NCI-H69 (cell line): Measurements from ENCODE around the gene ACADVL.
"Not testable (repeated sequence)": the region's sequence is repeated elsewhere in the genome, so short reads cannot be mapped to it uniquely, and the experiment has no call there.

ENCODE experiments used
- DNase-seq: peaks from one replicate; lab custom pipeline; 2025; lab: John Stamatoyannopoulos, UW

ACADVL gene

DNA sequence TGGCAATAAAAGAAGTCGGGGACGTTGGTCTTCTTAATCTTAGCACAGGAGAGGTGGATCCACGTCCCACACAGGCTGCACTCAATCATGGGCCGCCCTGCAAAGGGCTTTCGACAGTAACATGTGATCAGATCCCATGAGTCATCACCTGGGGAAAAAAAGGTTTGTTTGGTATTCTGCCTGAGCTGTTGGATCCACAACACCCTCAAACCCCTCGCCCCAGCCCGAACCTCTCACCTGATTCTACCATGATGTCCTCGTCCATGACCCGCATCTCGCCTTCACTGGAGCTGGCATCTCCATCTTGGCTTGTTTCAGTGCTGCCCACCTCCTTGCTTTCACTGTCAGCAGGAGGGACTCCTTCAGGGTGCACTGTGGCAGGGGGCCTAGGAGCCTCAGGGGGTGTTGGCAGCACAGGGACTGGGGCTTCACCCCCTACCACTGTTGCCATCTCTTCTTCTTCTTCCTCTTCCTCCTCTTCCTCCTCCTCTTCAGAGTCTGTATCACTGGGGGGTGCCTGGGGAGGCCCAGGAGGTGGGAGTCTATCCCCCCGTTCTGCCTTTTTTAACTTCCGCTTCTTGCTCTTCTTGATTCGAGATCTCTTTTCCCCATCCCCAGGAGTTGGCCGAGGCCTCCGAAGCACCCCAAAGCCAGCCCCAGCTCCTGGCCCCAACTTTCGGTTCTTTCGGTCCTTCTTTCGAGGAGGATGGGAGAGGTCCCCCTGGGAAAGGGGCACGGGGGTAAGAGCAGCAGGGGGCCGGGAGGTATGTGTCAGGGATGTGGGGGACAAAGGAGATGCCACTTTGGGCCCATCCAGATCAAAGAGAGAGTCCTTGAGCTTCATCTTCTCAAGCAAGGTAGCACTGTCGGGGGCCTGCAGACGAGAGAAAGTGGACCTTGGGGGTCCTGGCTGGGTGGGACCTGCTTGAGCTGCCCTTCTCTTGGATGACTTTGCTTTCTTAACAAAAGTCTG lies 16.2 kb downstream of the ACADVL start:
- DNase-seq, result no peak

DNA sequence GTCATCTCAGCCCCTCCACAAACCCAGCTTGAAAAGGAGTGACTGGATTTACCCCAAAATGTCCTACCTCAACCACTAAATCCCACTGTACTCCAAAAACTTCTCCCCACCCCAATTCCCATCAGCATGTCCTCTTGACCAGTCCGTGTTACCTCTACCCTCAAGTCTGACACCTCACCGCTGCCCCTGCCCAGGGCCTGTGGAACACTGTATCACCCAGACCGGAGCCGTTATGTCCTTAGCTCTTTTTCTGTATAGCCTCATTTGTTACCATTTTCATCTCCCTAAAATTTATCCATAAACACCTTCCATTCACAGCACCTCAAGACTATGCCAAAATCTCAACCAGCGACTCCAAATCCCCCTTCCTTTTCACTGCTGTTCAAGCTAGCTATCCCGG lies 17.1 kb downstream of the ACADVL start:
- DNase-seq, result no peak

DNA sequence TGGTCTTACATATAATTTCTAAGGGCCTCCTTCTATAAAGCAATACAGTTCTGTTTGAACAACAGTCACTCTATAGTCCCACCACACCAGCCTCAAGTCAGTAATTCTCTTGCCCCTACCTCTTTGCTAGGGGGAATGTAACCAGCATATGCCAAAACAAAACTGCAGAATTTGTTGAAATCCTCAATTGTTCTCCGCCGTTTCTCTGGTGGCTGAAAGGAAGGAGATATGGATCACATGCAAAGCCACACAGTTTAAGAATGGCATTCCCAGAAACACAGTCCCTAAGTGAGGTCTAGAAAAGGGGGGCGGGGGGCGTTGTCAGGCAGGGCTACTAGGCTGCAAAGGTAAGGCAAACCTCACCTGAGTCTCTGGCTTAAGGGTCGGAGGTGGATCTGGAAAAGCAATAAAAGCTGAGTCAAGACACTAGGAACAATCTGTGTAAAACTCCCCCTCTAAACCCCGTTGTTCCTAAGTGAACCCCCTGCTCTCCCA lies 17.6 kb downstream of the ACADVL start:
- no peak for DNase-seq

DNA sequence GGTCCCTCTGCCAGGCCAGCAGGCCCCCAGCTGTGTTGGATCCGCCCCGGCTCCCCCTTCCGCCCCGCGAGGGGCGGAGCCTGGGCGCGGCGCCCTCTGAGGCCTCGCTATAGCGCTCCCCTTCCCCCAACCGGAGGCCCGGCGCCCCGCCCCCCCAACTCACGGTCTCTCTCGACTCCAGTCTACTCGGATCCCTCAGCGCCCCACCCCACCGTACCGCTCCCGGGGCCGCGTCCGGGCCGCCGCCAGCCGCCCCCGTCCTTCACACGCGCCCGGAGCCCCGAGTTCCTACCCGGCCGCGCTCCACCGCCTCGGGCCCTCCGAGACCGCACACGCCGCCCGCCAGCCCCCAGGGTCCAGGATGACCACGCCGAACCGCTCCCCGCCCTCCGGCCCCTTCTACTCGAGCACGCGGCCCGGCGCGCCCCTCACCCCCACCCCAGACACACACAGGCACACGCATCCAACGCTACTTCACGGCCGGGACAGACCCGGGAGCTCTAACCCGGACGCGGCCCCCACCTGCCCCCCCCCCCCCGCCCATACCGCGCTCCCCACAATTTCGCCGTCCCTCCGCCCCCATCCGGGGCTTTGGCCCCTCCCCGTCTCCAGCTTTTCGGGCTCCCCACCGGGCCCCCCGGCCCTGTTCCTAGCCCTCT lies 18.2 kb downstream of the ACADVL start:
- DNase-seq, result peak; percentile 76

DNA sequence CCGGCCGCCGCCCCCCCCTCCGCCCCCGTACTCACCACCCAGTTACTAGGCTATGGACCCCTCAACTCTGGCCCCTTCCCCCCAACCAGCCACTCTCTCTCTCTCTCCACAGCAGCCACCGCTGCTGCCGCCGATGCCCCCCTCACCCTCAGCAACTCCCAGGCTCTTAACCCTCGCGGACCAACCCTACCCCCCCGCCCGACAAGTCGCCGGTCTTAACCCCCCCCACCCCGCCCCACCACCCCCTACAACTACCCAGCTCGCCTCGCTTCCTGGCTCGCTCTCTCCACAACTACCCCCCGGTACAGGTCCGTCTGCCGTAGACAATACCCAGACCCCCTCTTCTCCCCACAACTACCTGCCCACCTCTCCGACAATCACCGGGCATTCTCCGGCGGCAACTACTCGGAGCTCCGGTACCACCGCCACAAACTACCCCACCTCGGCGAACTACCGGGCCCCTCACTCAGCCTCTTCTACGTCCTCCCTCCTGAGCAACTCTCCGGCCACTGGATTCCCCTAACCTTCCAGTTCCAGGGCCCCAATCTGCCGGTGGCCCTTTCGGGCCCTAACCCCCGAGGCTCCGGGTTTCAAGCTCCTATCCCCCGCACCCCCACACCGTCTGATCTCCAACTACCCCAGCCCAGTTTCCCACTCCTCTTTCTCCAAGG lies 18.8 kb downstream of the ACADVL start:
- DNase-seq, result peak; percentile 52

DNA sequence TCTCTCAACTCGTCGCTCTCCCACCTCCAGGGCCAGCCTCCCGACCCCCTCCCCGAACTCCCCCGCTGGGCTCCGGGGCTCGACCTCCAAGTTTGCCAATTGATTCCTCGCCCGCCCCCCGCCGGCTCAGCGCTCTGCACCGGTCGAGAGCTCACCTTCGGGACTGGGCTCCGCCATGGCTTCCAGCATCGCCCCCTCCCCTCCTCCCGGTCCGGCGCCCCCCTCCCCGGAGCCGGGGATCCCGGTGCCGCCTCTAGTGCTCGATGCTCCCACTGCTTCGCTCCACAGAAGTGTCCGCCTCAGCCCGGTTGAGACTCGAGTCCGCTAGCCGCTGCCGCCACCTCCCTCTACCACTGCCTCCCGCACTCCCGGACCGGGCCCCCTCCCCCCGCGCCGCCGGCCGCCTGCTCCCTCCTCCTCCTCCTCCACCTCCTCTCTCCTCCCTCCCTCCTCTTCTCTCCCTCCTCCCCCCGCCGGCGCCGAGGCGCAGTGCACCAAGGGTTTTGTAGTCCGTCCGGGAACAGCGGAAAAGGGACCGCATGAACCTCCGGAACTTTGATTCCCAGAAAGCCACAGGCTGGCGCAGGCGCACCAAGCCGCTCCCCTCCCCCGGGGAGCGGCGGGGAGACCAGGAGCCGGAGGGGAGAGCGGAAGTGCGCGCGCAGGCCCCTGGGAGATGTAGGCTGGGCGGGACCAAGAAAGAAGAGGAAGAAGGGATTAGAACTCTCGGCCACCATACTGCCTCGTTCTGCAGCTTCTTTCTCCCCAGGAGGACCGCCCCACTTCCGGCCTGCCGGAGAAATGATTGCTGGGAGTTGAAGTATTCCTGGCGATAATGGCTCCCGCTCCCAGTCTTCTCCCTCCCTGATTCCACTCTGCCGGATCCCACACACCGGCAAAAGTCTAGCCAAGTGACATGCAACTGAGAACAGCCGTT lies 19.6 kb downstream of the ACADVL start, which contains the start of gene PHF23:
PHF23 (minus strand) TSS at position 367 of the 937 bp plus-strand sequence; CDS start at position 189, 178 bp downstream.
- DNase-seq, result peak; percentile 98

DNA sequence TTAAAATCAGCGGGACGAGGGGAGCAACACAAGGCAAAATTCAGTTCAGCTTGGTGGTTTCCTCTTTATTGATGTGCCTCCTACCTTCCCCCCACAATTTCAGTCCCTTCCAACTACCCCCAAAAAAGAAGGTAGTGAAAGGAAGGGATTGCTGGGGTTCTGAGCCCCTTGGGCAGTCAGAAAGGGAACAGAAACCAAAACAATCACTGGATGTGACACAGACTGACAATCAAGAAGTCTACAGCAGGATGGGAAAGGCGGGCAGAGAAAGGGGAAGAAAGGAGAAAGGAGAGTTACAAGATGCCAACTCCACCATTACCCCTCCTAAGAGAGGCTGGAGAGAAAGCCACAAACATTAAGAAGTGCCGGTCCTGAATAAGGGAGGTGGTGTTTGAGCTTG lies 20.6 kb downstream of the ACADVL start:
- no peak for DNase-seq

DNA sequence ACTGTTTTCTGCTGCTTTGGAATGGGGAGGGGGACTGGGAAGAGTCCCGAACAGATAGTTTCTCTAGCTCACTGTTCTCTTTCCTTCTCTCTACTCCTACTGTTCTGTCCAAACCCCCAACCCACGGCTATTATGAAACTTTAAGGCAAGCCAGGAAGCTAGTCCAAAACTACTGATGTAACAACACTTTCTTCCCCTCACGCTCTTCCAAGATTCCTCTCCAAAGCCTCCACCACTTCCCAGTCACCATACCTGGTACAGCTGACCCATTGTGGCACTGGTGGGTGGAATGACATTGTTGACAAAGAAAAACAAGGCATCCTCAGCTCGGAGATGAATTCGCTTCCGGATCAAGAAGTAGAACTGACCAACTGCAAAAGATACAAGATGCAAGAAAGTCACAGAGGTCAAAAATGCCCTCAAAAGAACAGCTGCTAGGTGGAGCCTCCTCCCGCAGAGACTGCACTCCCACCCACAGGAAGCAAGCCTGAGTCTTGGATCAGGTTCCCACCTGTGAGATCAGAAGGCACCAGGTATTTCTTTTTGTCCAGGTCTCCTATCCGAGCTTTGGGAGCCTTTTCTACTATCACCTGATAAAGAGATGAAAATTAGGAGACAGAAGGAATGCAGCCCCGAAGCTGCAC lies 21.5 kb downstream of the ACADVL start:
- peak; percentile 37 for DNase-seq

DNA sequence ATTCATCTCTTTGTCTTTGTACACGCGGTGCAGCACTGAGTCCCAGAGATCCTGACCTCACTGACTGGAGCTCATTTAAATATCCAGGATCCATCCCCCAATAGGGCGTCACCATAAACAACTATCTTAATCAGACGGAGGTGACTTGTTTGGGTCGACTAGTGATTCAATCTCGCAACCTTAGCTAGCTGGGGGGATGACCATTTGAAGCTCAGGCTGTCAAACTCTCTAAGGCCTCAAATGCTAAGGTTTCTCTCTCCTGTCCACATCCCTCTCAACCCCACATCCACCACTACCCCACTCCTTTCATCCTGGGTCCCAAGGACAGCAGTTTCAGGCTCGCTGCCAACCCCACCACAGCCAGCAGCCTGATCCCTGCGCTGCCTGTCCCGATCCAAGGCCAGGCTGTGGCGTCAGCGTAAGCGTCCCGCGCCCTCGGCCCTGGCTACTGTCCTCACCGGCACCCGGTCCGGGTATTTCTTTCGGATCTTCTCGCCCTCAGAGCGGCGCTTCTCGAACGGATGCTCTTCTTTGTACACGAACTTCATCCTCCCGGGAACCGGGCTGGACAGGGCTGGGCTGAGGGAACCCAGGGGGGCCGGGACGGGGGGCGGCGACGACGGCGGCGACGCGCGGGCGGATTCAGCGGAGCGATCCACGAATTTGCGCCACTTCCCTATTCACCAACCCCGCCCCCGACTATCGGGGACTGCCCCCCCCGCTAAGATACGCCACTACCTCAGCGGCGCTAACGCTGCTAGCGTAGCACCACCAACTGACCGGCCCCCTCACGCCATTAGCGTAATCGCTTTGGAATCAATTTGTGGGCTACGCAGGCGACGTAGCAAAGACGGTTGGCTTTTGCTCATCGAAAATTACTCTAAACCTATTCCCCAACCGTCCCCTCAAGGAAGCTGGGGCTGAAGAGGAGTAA lies 22.3 kb downstream of the ACADVL start, which contains the start of gene GABARAP:
GABARAP (minus strand) TSS at position 667 of the 934 bp plus-strand sequence; CDS start at position 548, 119 bp downstream.
- DNase-seq, result peak; percentile 89

DNA sequence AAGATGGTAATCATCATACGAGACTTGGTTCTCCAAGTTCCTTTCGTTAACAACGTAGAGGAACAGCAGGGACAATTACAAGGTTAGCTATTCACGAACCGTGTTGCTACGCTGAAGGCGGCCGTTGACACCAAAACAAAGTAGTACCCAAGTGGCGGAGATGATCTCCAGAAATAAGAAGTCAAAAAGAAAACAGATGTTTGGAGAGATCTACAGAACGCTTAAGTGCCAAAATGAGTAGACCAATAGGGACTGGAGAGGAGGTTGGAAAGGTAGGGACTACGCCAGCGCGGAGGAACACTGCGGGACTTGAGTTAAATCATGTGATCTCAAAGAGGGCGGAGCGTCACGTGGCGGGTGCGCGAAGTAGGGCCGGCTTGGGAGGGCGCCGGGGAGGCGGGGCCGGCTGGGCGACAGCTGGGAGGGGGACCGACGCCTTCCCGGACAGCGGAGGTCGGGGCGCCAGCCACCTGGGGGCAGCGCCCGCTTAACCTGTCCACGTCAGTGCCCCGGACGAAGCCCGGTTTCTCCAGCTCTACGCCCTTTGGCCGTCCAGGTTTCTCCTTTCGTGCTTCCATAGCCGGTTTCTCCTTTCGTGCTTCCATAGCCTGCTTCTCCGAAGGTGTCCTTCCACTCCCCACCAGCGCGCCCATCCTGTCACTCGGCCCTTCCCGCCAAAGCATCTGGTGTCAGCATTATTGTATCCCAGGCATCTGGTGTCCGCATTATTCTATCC lies 23.1 kb downstream of the ACADVL start:
- peak; percentile 95 for DNase-seq

DNA sequence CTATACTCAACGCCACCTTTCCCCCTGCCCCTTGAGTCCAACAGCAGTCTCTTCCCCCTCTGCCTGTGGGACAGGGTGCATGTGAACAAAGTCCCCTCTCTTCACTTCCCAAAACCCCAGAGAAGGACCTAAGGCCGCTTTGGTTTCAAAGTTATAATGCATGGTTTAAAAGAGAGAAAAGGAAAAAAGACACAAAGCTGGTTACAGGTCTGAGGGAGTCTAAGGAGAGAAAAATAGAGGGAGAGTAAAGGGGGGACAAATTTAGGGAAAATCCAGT lies 23.7 kb downstream of the ACADVL start:
- no peak for DNase-seq

DNA sequence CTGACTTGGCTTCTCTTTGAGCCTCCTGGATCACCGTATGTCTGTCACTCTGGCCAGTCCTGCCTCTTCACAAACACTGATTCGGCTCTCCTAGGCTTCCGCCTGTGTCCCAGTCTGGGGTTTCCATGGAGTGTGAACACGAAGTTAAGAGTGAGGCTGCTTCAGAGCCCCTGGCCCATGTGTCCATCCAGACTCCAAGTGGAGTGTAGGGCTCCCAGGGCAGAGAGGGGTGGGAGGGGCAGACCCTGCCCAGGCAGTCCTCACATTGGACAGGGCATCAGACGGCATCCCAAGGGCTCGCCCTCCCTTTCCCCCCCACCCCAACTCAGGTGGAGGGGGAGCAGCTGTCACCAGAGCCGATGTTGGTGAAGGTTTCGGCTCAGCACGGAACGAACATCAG lies 24.1 kb downstream of the ACADVL start:
- DNase-seq, result not testable (repeated sequence)

DNA sequence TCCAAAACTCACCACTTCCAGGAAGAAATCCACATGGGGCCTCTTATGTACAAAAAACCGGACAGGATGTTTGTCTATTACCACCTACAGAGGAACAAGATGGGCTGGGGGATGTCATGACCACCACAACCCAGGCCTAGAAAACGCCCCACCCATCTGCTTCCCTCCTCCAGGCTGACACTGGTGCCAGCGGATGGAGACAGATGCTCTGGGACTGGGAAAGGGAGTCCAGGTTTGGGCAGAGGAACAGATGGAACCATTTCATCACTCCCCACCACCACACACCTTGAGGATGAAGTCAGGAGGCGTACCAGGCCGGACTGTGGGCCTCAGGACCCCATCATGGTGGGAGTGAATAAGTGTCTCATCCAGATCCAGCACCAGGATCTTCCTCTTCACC lies 27.0 kb downstream of the ACADVL start:
- DNase-seq, result no peak

DNA sequence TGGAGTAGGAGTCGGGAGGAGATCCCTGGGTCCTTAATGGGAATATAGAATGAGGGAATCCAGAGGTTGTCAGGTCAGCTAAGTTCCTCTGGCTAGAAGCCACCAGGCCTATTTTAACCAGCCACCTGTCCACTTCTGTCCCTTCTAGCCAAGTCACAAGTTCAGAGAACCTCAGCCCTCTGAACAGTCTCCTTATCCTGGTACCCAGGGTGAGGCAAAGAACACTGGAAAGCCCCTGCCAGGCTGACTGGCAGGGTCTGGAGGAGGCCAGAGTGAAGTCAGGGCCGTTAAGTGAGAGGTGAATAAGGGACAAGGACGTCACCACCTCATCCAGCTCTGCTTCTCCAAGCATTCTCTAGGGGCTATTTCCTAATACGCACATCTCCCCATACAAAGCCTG lies 29.1 kb downstream of the ACADVL start:
- no peak for DNase-seq

DNA sequence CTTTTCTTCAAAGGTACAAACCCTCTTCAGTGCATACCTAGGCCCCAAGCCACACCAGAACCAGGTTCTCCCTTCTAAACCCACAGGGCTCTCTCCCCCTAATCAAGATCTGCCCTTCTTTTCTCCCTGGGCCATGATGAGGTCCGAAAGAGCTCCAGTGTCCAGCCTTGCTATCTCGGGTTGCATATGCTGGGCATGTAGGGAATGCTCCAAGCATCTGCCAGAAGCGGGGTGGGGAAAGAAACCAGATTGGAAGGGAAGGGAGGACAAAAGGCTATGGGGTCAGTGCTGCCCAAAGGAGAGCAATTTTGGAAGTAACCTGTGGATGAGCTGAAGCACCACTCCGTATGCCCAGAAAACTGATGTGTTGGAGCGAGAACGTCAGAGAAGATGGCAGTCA lies 29.5 kb downstream of the ACADVL start:
- DNase-seq, result no peak

DNA sequence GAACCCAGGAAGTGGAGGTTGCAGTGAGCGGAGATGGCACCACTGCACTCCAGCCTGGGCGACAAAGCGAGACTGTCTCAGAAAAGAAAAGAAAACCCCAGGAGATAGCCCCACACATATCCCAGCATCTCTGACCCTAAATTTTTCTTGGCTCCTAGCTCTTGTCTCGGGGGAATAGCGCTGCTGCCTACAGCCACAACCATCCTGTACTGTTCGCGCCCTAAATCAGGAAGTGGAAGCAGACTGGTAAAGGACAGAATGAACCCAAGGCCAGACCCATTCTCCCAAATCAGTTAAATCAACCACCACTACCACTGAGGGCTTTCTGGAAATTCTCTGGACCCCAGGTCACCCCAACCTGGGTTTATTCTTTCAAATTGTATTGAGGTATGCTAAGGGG lies 30.1 kb downstream of the ACADVL start:
- DNase-seq, result no peak

DNA sequence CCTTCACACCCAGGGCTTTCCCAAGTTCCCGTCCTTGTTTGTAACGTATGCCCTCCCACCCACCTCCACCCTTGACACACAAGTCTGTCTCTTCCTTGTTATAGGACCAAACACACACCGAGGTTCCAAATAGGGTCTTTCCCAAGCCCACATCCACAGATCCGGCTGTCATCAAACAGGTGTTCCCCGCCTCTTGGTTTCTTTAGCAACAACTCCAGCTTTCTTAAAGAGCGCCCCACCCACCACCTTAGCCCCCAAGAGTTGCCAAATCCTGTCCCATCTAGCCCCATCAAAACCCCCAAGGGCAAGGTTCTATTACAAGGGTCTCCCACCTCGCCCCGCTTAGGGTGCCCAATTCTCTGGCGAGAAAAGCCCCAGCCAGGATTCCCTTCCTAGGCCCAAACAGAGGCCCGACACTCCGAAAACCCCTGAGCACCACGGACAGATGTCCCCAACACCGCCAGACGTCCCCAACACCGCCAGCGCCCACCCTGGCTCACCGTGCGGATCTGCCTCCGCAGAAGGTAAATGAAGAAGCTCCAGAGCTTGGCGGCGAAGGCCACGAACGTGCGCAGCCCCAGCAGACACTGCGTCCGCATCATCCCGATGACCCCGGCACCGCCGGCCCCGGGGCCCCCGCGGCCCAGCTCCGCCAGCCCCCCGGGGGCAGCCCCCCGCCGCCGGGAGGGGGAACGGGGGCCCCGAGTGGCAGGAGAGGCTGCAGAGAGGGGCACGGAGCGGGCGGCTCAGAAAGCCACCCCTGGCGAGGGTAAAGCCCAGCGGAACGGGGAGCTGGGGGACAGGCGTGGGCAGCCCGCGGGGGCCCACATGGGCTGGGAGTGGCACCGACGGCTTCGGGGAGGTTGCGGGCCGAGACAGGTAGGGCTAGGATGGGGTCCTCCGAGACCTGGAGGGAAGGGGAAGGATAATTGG lies 31.2 kb downstream of the ACADVL start:
- no peak for DNase-seq

DNA sequence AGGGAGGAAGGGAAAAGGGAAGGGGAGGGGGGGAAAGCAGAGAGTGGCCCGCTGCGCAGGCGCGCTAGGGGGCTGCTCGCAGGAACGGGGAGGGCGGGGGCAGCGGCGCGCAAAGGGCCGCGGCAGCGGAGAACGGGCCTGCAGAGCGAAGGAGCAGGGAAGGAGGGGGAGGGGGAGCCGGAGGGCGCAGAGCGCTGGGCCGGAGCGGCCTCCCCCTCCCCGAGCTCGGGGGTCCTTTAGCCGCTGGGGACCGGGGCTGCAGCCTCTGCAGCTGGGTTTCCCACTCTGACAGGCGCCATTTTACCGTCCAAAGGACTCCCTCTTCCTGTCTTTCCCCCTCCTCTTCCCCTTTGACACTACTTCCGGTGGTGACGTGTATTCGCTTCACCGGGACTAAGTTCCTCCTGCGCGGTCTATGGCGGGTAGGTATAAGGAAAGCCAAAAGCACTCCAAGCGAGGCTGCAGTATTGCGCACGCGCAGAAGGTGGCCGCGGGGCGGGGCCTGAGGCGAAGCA lies 32.0 kb downstream of the ACADVL start, which contains the start of gene CTDNEP1:
CTDNEP1 (minus strand) TSS at position 74 of the 515 bp plus-strand sequence. CDS start 438 bp downstream, outside the sequence.
- peak; percentile 97 for DNase-seq
